Natural killer cell (primary cell): ENCODE data around the gene ZBTB14. TPM values are rescaled to one million over a fixed set of nuclear protein-coding genes. Genes with fewer than 3 reads are reported as not detected.

Experiments
- ATAC-seq, 3 donors: fragments of 150-1000 bp in 2 of 3; fragments of 200-7000 bp in 1 of 3; cut with Tn5 transposase; 1 replicate in 1 of 3; 2 replicates in 2 of 3; pipeline ENCODE4 v1.10.0; 2021; ENCODE audit warnings: mild to moderate bottlenecking in 2 of 3, moderate library complexity in 2 of 3
- DNase-seq, 2 donors: peaks; one replicate each; pipeline versions ENCODE4 v3.0.0 to v3.0.0-alpha.2; 2013 to 2021; ENCODE audit warnings: mixed read lengths in 1 of 2
- H3K27ac ChIP-seq: one replicate; pipeline ENCODE4 v1.5.1; 2013; ENCODE audit warnings: mild to moderate bottlenecking, low read length
- H3K27me3 ChIP-seq: one replicate; pipeline ENCODE4 v1.6.1; 2013; ENCODE audit warnings: low read length; ENCODE audit not compliant: control insufficient read depth, insufficient read depth
- H3K36me3 ChIP-seq: one replicate; pipeline ENCODE4 v1.6.1; 2013; ENCODE audit warnings: low read length; ENCODE audit not compliant: control insufficient read depth, insufficient read depth
- H3K4me1 ChIP-seq: one replicate; pipeline ENCODE4 v1.6.1; 2013; ENCODE audit warnings: low read length; ENCODE audit not compliant: control insufficient read depth, insufficient read depth
- H3K4me3 ChIP-seq: one replicate; pipeline ENCODE4 v1.5.1; 2013; ENCODE audit warnings: low read length
- H3K9me3 ChIP-seq: one replicate; pipeline ENCODE4 v1.6.1; 2013; ENCODE audit warnings: low read length; ENCODE audit not compliant: control insufficient read depth, insufficient read depth
- H3K27ac Mint-ChIP-seq, 2 donors: one replicate each; pipeline ENCODE4 v1.8.0; 2022; ENCODE audit warnings: mild to moderate bottlenecking in 2 of 2, mixed read lengths in 2 of 2, moderate library complexity in 1 of 2
- H3K27me3 Mint-ChIP-seq, 2 donors: one replicate each; pipeline ENCODE4 v1.8.0; 2022; ENCODE audit warnings: low read depth in 2 of 2, mixed read lengths in 2 of 2
- H3K36me3 Mint-ChIP-seq: one replicate; pipeline ENCODE4 v1.8.0; 2022; ENCODE audit warnings: mixed read lengths
- H3K4me1 Mint-ChIP-seq, 2 donors: one replicate each; pipeline ENCODE4 v1.8.0; 2022; ENCODE audit warnings: mixed read lengths in 2 of 2
- H3K4me3 Mint-ChIP-seq: one replicate; pipeline ENCODE4 v1.8.0; 2022; ENCODE audit warnings: mild to moderate bottlenecking, moderate library complexity, mixed read lengths
- H3K9me3 Mint-ChIP-seq, 2 donors: one replicate each; pipeline ENCODE4 v1.8.0; 2022; ENCODE audit warnings: mixed read lengths in 2 of 2
- CTCF ChIP-seq: fragments of 200-600 bp; IDR thresholded peaks from one replicate; pipeline ENCODE4 v1.8.0; 2022; ENCODE audit warnings: antibody characterized with exemption
- WGBS: methylation state at CpG from one replicate; pipeline ENCODE4 v1.1.7; 2013; ENCODE audit warnings: missing lambda C conversion rate; ENCODE audit not compliant: insufficient coverage; 5-methylcytosine and 5-hydroxymethylcytosine counted together
- intact Hi-C: fragments of 100-400 bp; cut with micrococcal nuclease; formaldehyde crosslinking; loops from one replicate; pipeline ENCODE4 v1.14.2; 2022
- total RNA-seq, 4 donors: library from RNA; stranded (reverse); fragments of 120-200 nt in 1 of 4; gene quantifications; one replicate each; pipeline versions ENCODE4 v1.2.3 to v1.2.4, GENCODE V29; 2013 to 2022

The ZBTB14 gene
- total RNA-seq, 3 donors from 2014 or later (not counting 1 experiment from before 2014, with no cell fraction given), result 24.7 to 25.9 (median 25.5) TPM

GRCh38 chr18:5268874-5269273 lies 26.7 kb downstream of the ZBTB14 start:
- H3K4me1 ChIP-seq, result no peaks in the 10 kb centered on the region
- no peaks in the 10 kb centered on the region for H3K9me3 ChIP-seq
- Mint-ChIP-seq H3K27me3 (peaks cover 13 to 68% of the 10 kb centered on the region in 2 donors), H3K9me3 (peaks cover 8 to 21% of the 10 kb centered on the region in 2 donors), H3K27ac (no peak overlapping the region), H3K4me1 (no peaks in the 10 kb centered on the region), H3K36me3 (peaks cover 33% of the 10 kb centered on the region), H3K4me3 (no peak overlapping the region)
- no peaks in the 10 kb centered on the region for H3K36me3 ChIP-seq
- H3K27ac ChIP-seq, result no peak overlapping the region
- no peaks in the 10 kb centered on the region for H3K27me3 ChIP-seq
- intact Hi-C loops, result no loop called here
- no peak overlapping the region for H3K4me3 ChIP-seq
- no peak for TF ChIP-seq CTCF
- ATAC-seq, result no peak
- DNase-seq, result no peak

GRCh38 chr18:5266721-5267120 lies 28.8 kb downstream of the ZBTB14 start:
- Mint-ChIP-seq H3K4me3 (no peak overlapping the region), H3K36me3 (peaks cover 32% of the 10 kb centered on the region), H3K9me3 (peaks cover 4 to 22% of the 10 kb centered on the region in 2 donors), H3K27ac (no peak overlapping the region), H3K4me1 (no peaks in the 10 kb centered on the region), H3K27me3 (peaks cover 22 to 66% of the 10 kb centered on the region in 2 donors)
- TF ChIP-seq CTCF, result no peak
- no peaks in the 10 kb centered on the region for H3K4me1 ChIP-seq
- H3K9me3 ChIP-seq, result no peaks in the 10 kb centered on the region
- no peak overlapping the region for H3K4me3 ChIP-seq
- 82% methylated on average over 1 of the region's 3 CpGs for WGBS
- H3K27ac ChIP-seq, result no peak overlapping the region
- no peak for DNase-seq
- H3K27me3 ChIP-seq, result no peaks in the 10 kb centered on the region
- no peaks in the 10 kb centered on the region for H3K36me3 ChIP-seq
- intact Hi-C loops, result no loop called here
- no peak for ATAC-seq

- no peak for TF ChIP-seq CTCF
- no peak overlapping the region for H3K27ac ChIP-seq
- ATAC-seq, result no peak
- H3K4me3 ChIP-seq, result no peak overlapping the region
- H3K4me3 Mint-ChIP-seq, result no peak overlapping the region
- intact Hi-C loops, result loop anchor here (10.0 kb wide), 1 partner anchor 59 kb away; the partner anchor contains the start of gene AKAIN1
- H3K27ac Mint-ChIP-seq, result no peak overlapping the region
- H3K27me3 Mint-ChIP-seq, result peaks cover 0 to 35% of the 10 kb centered on the region in 2 donors
- no peaks in the 10 kb centered on the region for H3K27me3 ChIP-seq
- no peaks in the 10 kb centered on the region for H3K36me3 ChIP-seq
- H3K4me1 Mint-ChIP-seq, result no peaks in the 10 kb centered on the region
- H3K36me3 Mint-ChIP-seq, result no peaks in the 10 kb centered on the region
- no peak for DNase-seq
- no peaks in the 10 kb centered on the region for H3K9me3 Mint-ChIP-seq
- no peaks in the 10 kb centered on the region for H3K4me1 ChIP-seq
- no peaks in the 10 kb centered on the region for H3K9me3 ChIP-seq
- 78% methylated on average over 1 of the region's 2 CpGs for WGBS
These were observed 41.6 kb downstream of the ZBTB14 start for GRCh38 chr18:5253910-5254309.

- H3K27ac Mint-ChIP-seq, result no peak overlapping the region
- WGBS, result 91% methylated on average over 6 of the region's 6 CpGs
- H3K36me3 ChIP-seq, result no peaks in the 10 kb centered on the region
- H3K9me3 Mint-ChIP-seq, result no peaks in the 10 kb centered on the region
- TF ChIP-seq CTCF, result no peak
- H3K4me3 Mint-ChIP-seq, result no peak overlapping the region
- H3K36me3 Mint-ChIP-seq, result no peaks in the 10 kb centered on the region
- intact Hi-C loops, result loop anchor here (10.0 kb wide), 1 partner anchor 56 kb away; the partner anchor contains the start of gene AKAIN1
- no peak for ATAC-seq
- H3K4me1 ChIP-seq, result no peaks in the 10 kb centered on the region
- H3K4me3 ChIP-seq, result no peak overlapping the region
- no peak overlapping the region for H3K27ac ChIP-seq
- H3K9me3 ChIP-seq, result no peaks in the 10 kb centered on the region
- H3K4me1 Mint-ChIP-seq, result no peaks in the 10 kb centered on the region
- no peaks in the 10 kb centered on the region for H3K27me3 ChIP-seq
- no peak for DNase-seq
- H3K27me3 Mint-ChIP-seq, result peaks cover 0 to 26% of the 10 kb centered on the region in 2 donors
These were observed 44.4 kb downstream of the ZBTB14 start for GRCh38 chr18:5251117-5251516.
